Left lobe of liver (tissue), 2 donors: ENCODE data around the gene GNAI1. TPM values are rescaled to one million over a fixed set of nuclear protein-coding genes. Genes with fewer than 3 reads are reported as not detected.
"Not testable (repeated sequence)": the region's sequence is repeated elsewhere in the genome, so short reads cannot be mapped to it uniquely, and the experiment has no call there.

Experiments used
- ATAC-seq: fragments of 200-7000 bp; cut with Tn5 transposase; one replicate; pipeline ENCODE4 v1.9.1; 2020; ENCODE audit warnings: mild to moderate bottlenecking, moderate library complexity
- DNase-seq: peaks from one replicate; pipeline ENCODE4 v3.0.0-alpha.2; 2020; ENCODE audit warnings: low spot score
- total RNA-seq: library from RNA; stranded (reverse); gene quantifications from one replicate; pipeline ENCODE4 v1.2.1, GENCODE V29; 2021
- donor health status: DM: no; HTN: no; CAD: no; lungs with moderate emphysema.
- donor health status: DM: no; HTN: yes; CAD: no.

GNAI1 gene
- total RNA-seq, 1 donor from 2014 or later = 15.6 TPM

GRCh38 chr7:80154656-80155333 is 20.2 kb downstream of the GNAI1 start:
- ATAC-seq = peak; percentile 43
- no peak for DNase-seq

- DNase-seq (no peak), ATAC-seq (no peak)
Observed at GRCh38 chr7:80155374-80155773, 20.7 kb downstream of the GNAI1 start.

GRCh38 chr7:80157770-80158169 is 23.1 kb downstream of the GNAI1 start:
- DNase-seq, ATAC-seq: not testable (repeated sequence)

- DNase-seq (no peak), ATAC-seq (peak; percentile 61)
Observed at GRCh38 chr7:80159802-80160201, 25.2 kb downstream of the GNAI1 start.

- ATAC-seq = no peak
- no peak for DNase-seq
Observed at GRCh38 chr7:80161466-80161865, 26.8 kb downstream of the GNAI1 start.

- ATAC-seq (no peak), DNase-seq (no peak)
Observed at GRCh38 chr7:80165177-80165576, 30.5 kb downstream of the GNAI1 start.

- no peak for ATAC-seq
- DNase-seq = no peak
Observed at GRCh38 chr7:80170445-80170844, 35.8 kb downstream of the GNAI1 start.

GRCh38 chr7:80172387-80172786 is 37.8 kb downstream of the GNAI1 start:
- ATAC-seq = no peak
- no peak for DNase-seq

- no peak for DNase-seq
- no peak for ATAC-seq
Observed at GRCh38 chr7:80175744-80176143, 41.1 kb downstream of the GNAI1 start.

GRCh38 chr7:80181411-80181810 is 46.8 kb downstream of the GNAI1 start:
- DNase-seq = no peak
- no peak for ATAC-seq

GRCh38 chr7:80182630-80183276 is 48.1 kb downstream of the GNAI1 start:
- DNase-seq = no peak
- ATAC-seq = no peak

GRCh38 chr7:80183351-80183750 is 48.7 kb downstream of the GNAI1 start:
- no peak for ATAC-seq
- no peak for DNase-seq

- ATAC-seq = no peak
- DNase-seq = no peak
Observed at GRCh38 chr7:80183900-80184685, 49.5 kb downstream of the GNAI1 start.

GRCh38 chr7:80184693-80185092 is 50.1 kb downstream of the GNAI1 start:
- ATAC-seq (no peak), DNase-seq (no peak)

- DNase-seq = no peak
- no peak for ATAC-seq
Observed at GRCh38 chr7:80185571-80185970, 50.9 kb downstream of the GNAI1 start.

- DNase-seq = no peak
- ATAC-seq = peak; percentile 90
Observed at GRCh38 chr7:80186721-80187120, 52.1 kb downstream of the GNAI1 start.

GRCh38 chr7:80187279-80187678 is 52.6 kb downstream of the GNAI1 start:
- ATAC-seq (peak; percentile 21), DNase-seq (no peak)

- ATAC-seq = peak; percentile 17
Observed at GRCh38 chr7:80187727-80188126, 53.1 kb downstream of the GNAI1 start.

GRCh38 chr7:80189638-80190037 is 55.0 kb downstream of the GNAI1 start:
- ATAC-seq = peak; percentile 33
- DNase-seq = no peak

More at GRCh38 chr7:80187727-80188126, 53.1 kb downstream of the GNAI1 start:
- DNase-seq = no peak

- DNase-seq = no peak
- ATAC-seq = no peak
Observed at GRCh38 chr7:80197627-80198026, 63.0 kb downstream of the GNAI1 start.

GRCh38 chr7:80199051-80199450 is 64.4 kb downstream of the GNAI1 start:
- ATAC-seq = no peak

GRCh38 chr7:80204454-80204853 is 69.8 kb downstream of the GNAI1 start:
- DNase-seq (no peak), ATAC-seq (no peak)

More at GRCh38 chr7:80199051-80199450, 64.4 kb downstream of the GNAI1 start:
- DNase-seq = no peak
